HG02610 (cell line): ENCODE data around the gene PLAGL2.

ENCODE experiments used
- ATAC-seq: cut with Tn5 transposase; IDR thresholded peaks from one replicate; pipeline ENCODE4 v1.9.1; 2021; ENCODE audit warnings: mild to moderate bottlenecking, moderate library complexity; ENCODE audit not compliant: unreplicated experiment

The PLAGL2 gene

GRCh38 chr20:32153771-32154170, 53.8 kb downstream of the PLAGL2 start:
- ATAC-seq, result no peak

GRCh38 chr20:32153156-32153665, 54.3 kb downstream of the PLAGL2 start:
- no peak for ATAC-seq

- no peak for ATAC-seq
Observed at GRCh38 chr20:32152421-32153155, 55.0 kb downstream of the PLAGL2 start.

GRCh38 chr20:32150291-32150848, 57.2 kb downstream of the PLAGL2 start:
- ATAC-seq, result no peak

GRCh38 chr20:32149566-32150170, 57.9 kb downstream of the PLAGL2 start:
- ATAC-seq, result no peak

- no peak for ATAC-seq
Observed at GRCh38 chr20:32144898-32145662, 62.5 kb downstream of the PLAGL2 start.

GRCh38 chr20:32142991-32143390, 64.6 kb downstream of the PLAGL2 start:
- ATAC-seq, result no peak
